Panc1 (cell line): ENCODE data around the gene IRF8. TPM values are rescaled to one million over a fixed set of nuclear protein-coding genes. Genes with fewer than 3 reads are reported as not detected.

Experiments
- ATAC-seq: fragments of 200-7000 bp; cut with Tn5 transposase; 2 replicates; pipeline ENCODE4 v1.9.1; 2020; ENCODE audit warnings: mild to moderate bottlenecking, moderate library complexity
- BruUV-seq: library from RNA; stranded (reverse); fragments of 400-500 nt; replicated peaks from 2 replicates; lab custom pipeline; 2021; lab: Mats Ljungman, UMichigan
- CTCF ChIA-PET: fragments of 300-600 bp; sonication (Branson Sonifier 250); formaldehyde crosslinking; loops from one replicate; lab custom pipeline; 2022; ENCODE audit warnings: antibody characterized with exemption; lab: Charles Lee
- POLR2A ChIA-PET: fragments of 300-600 bp; sonication (Branson Sonifier 250); formaldehyde crosslinking; loops from one replicate; lab custom pipeline; 2022; ENCODE audit warnings: antibody characterized with exemption; lab: Charles Lee
- DNase-seq: peaks from one replicate; pipeline ENCODE4 v3.0.0-alpha.2; 2010; ENCODE audit warnings: low read depth, low spot score
- H3K27ac ChIP-seq: 2 replicates; pipeline ENCODE4 v1.5.1; 2011; ENCODE audit warnings: mild to moderate bottlenecking, low read length, inconsistent platforms
- H3K27me3 ChIP-seq: fragments of 200-500 bp; sonication (Bioruptor generic); 2 replicates; pipeline ENCODE4 v1.6.0; 2014; ENCODE audit warnings: low read length, inconsistent platforms; ENCODE audit not compliant: control insufficient read depth, insufficient read depth
- H3K36me3 ChIP-seq: fragments of 200-500 bp; sonication (Bioruptor generic); 2 replicates; pipeline ENCODE4 v1.5.1; 2014; ENCODE audit warnings: inconsistent platforms, mild to moderate bottlenecking, low read length, moderate library complexity; ENCODE audit not compliant: control insufficient read depth, insufficient read depth
- H3K4me1 ChIP-seq: 2 replicates; pipeline ENCODE4 v1.5.1; 2011; ENCODE audit warnings: inconsistent platforms, mild to moderate bottlenecking, low read length, moderate library complexity; ENCODE audit not compliant: control insufficient read depth, insufficient read depth
- H3K4me3 ChIP-seq, 2 experiments: 2 replicates each; pipeline ENCODE4 v1.5.1; 2011 to 2012; ENCODE audit warnings: low read depth in 2 of 2, low read length in 2 of 2, mild to moderate bottlenecking in 2 of 2, inconsistent platforms in 1 of 2, moderate library complexity in 1 of 2
- H3K9me3 ChIP-seq: fragments of 200-500 bp; sonication (Bioruptor generic); 2 replicates; pipeline ENCODE4 v1.5.1; 2014; ENCODE audit warnings: low read depth, mild to moderate bottlenecking, inconsistent platforms, low read length, moderate library complexity; ENCODE audit not compliant: control insufficient read depth, insufficient read depth
- POLR2AphosphoS5 ChIP-seq: IDR thresholded peaks from 2 replicates; pipeline ENCODE4 v1.6.1; 2012; ENCODE audit warnings: mild to moderate bottlenecking, low read depth, low read length, moderate library complexity
- SIN3A ChIP-seq: IDR thresholded peaks from 2 replicates; pipeline ENCODE4 v1.6.1; 2012; ENCODE audit warnings: low read depth, mild to moderate bottlenecking, low read length, moderate library complexity, borderline replicate concordance; ENCODE audit not compliant: insufficient read depth
- TCF7L2 ChIP-seq: IDR thresholded peaks from 2 replicates; pipeline ENCODE4 v1.6.1; 2011; ENCODE audit warnings: mild to moderate bottlenecking, low read depth, low read length, inconsistent platforms
- in situ Hi-C: cut with HindIII; loops from 2 replicates; pipeline ENCODE4 v1.10.0; 2016; ENCODE audit warnings: low sequenced_read_pairs, low pct_unique_long_range_greater_than_20kb
- intact Hi-C: fragments of 100-400 bp; cut with micrococcal nuclease; formaldehyde crosslinking; loops from one replicate; pipeline ENCODE4 v1.10.0; 2022; ENCODE audit not compliant: unreplicated experiment
- total RNA-seq: library from RNA; stranded (reverse); gene quantifications from one replicate; pipeline ENCODE4 v1.2.1, GENCODE V29; 2021; ENCODE audit not compliant: unreplicated experiment
- TF ChIP-seq, protein P1 (sequence below): fragments of 450-650 bp; IDR thresholded peaks from 2 replicates; pipeline ENCODE4 v1.5.1; 2017; ENCODE audit warnings: mild to moderate bottlenecking
- TF ChIP-seq, protein P2 (sequence below), 2 experiments: IDR thresholded peaks; 2 replicates each; pipeline ENCODE4 v1.6.1; 2011 to 2012; ENCODE audit warnings: low read depth in 2 of 2, control low read depth in 1 of 2, low read length in 1 of 2, mild to moderate bottlenecking in 1 of 2, moderate library complexity in 1 of 2; ENCODE audit not compliant: insufficient read depth in 1 of 2

The IRF8 gene
- total RNA-seq, 1 experiment from 2014 or later = 0.62 TPM

DNA sequence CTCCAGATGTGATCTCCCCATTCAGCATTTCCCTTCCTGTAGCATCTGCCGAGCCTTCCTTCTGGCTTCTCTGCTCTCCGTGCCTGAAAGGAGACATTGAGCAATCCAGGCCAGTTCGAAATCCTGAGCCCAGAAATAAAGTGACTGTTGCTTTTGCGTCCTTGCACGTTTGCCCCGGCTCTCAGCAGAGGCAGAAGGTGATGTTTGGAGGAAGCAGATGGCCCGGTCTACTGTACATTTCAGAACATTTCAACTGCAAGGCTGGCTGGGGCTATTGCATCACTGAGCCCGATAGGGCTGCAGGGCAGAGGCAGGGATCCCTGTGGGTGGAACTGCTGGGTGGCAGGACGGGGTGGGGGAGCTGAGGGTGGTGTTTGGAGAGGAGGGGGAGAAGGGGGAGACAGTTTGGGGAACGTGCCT is 29.4 kb downstream of the IRF8 start:
- intact Hi-C loops = no loop called here
- no peak for DNase-seq
- ChIA-PET CTCF (no interaction called here), POLR2A (no interaction called here)
- TF ChIP-seq POLR2AphosphoS5 (no peak), TCF7L2 (no peak), SIN3A (no peak)
- TF ChIP-seq, protein P1, sequence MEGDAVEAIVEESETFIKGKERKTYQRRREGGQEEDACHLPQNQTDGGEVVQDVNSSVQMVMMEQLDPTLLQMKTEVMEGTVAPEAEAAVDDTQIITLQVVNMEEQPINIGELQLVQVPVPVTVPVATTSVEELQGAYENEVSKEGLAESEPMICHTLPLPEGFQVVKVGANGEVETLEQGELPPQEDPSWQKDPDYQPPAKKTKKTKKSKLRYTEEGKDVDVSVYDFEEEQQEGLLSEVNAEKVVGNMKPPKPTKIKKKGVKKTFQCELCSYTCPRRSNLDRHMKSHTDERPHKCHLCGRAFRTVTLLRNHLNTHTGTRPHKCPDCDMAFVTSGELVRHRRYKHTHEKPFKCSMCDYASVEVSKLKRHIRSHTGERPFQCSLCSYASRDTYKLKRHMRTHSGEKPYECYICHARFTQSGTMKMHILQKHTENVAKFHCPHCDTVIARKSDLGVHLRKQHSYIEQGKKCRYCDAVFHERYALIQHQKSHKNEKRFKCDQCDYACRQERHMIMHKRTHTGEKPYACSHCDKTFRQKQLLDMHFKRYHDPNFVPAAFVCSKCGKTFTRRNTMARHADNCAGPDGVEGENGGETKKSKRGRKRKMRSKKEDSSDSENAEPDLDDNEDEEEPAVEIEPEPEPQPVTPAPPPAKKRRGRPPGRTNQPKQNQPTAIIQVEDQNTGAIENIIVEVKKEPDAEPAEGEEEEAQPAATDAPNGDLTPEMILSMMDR = no peak
- Histone ChIP-seq H3K4me1 (no peaks in the 10 kb centered on the region), H3K9me3 (no peaks in the 10 kb centered on the region), H3K27me3 (no peaks in the 10 kb centered on the region), H3K4me3 (no peak overlapping the region), H3K27ac (no peak overlapping the region), H3K36me3 (no peaks in the 10 kb centered on the region)
- no peak for ATAC-seq
- no TSS peak for BruUV-seq
- in situ Hi-C loops = no loop called here

DNA sequence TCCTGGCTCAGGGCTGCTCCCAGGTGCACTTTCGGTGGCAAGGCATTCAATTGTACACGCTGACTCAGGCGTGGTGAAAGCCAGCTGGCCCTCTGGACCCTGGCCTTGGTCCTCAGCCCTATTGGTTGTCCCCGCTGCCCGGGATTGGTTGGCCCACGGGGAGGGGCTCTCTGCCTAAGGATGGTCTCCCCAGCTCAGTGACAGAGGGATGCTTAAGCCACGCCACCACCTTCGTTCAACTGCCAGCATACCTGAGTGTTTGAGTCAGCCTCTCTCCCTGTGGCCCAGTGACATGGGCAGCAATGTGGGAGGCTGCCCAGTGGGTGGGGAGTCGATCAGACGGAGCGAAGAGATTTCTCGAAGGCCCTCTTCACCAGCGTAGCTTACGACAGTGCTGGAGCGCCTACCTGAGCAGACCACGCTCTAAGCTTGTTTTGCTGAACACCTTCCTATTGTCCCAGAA is 30.3 kb downstream of the IRF8 start:
- DNase-seq = no peak
- H3K36me3 ChIP-seq = no peaks in the 10 kb centered on the region
- no peaks in the 10 kb centered on the region for H3K4me1 ChIP-seq
- no TSS peak for BruUV-seq
- H3K9me3 ChIP-seq = no peaks in the 10 kb centered on the region
- in situ Hi-C loops (no loop called here), intact Hi-C loops (no loop called here)
- no peak for ATAC-seq
- POLR2A ChIA-PET = no interaction called here
- TF ChIP-seq POLR2AphosphoS5 (no peak), TCF7L2 (no peak), SIN3A (no peak)
- TF ChIP-seq, protein P2, sequence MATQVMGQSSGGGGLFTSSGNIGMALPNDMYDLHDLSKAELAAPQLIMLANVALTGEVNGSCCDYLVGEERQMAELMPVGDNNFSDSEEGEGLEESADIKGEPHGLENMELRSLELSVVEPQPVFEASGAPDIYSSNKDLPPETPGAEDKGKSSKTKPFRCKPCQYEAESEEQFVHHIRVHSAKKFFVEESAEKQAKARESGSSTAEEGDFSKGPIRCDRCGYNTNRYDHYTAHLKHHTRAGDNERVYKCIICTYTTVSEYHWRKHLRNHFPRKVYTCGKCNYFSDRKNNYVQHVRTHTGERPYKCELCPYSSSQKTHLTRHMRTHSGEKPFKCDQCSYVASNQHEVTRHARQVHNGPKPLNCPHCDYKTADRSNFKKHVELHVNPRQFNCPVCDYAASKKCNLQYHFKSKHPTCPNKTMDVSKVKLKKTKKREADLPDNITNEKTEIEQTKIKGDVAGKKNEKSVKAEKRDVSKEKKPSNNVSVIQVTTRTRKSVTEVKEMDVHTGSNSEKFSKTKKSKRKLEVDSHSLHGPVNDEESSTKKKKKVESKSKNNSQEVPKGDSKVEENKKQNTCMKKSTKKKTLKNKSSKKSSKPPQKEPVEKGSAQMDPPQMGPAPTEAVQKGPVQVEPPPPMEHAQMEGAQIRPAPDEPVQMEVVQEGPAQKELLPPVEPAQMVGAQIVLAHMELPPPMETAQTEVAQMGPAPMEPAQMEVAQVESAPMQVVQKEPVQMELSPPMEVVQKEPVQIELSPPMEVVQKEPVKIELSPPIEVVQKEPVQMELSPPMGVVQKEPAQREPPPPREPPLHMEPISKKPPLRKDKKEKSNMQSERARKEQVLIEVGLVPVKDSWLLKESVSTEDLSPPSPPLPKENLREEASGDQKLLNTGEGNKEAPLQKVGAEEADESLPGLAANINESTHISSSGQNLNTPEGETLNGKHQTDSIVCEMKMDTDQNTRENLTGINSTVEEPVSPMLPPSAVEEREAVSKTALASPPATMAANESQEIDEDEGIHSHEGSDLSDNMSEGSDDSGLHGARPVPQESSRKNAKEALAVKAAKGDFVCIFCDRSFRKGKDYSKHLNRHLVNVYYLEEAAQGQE (IDR thresholded peaks at IDR 0.05; ENCODE audit: insufficient read depth in 1 of 2, low read depth in 2 of 2, low read length in 1 of 2) = no peak
- TF ChIP-seq, protein P1 = no peak
- CTCF ChIA-PET = interaction anchor here (0.6 kb wide), 1 partner anchor 8 kb away, joined by 3 read pairs; no protein-coding TSS in a partner anchor
- H3K27me3 ChIP-seq = no peaks in the 10 kb centered on the region
- no peak overlapping the region for H3K4me3 ChIP-seq
- no peak overlapping the region for H3K27ac ChIP-seq
